Measurements from ENCODE around the gene RRP7A.
"Not testable (repeated sequence)": the region's sequence is repeated elsewhere in the genome, so short reads cannot be mapped to it uniquely, and the experiment has no call there.

RRP7A gene

GRCh38 chr22:42495533-42496141 lies 24.0 kb downstream of the RRP7A start:
- not testable (repeated sequence) for DNase-seq (ENCODE audit: low spot score)

- DNase-seq (ENCODE audit: low spot score) = no peak
These were observed 26.2 kb downstream of the RRP7A start for GRCh38 chr22:42493393-42493792.

DNA sequence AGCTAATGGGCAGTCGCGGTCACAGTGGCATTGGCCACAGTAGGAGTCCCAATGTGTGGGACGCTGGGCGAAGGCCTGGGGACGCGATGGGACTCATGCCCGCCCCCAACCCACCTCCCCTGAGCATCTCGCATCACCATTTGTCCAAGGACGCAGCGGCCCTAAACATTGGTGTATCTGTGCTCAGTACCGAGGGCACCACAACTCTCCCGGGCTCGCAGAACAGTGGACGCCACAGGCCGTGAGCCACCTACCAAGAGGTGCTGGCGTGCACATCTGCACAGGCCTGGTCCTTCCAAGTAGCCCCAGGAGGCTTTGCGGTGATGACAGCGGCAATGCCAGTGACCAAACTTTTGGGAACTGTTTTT lies 27.3 kb downstream of the RRP7A start:
- no peak for DNase-seq (ENCODE audit: low spot score)

GRCh38 chr22:42490243-42490832 lies 29.3 kb downstream of the RRP7A start:
- no peak for DNase-seq (ENCODE audit: low spot score)

GRCh38 chr22:42489000-42489399 lies 30.6 kb downstream of the RRP7A start:
- DNase-seq (ENCODE audit: low spot score) = no peak

DNA sequence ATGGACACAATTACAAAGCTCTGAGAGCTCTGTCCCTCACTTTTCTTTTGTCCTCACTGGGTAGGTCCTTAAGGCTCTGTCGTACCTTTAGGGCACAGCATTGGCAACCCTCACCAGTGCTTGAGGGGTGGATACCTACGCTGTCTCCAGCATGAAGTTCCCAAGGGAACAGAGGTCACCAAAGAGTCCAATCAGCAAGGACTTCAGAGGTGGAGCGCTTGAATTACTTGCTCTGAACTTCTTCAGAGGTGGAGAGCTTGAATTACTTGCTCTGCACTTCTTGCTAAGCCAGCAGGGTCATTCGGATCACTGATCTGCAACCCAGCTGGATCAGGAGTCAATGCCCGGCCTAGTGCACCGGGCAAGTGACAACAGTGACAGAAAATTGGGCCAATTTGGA lies 35.1 kb downstream of the RRP7A start:
- DNase-seq (ENCODE audit: low spot score) = no peak

- DNase-seq (ENCODE audit: low spot score) = not testable (repeated sequence)
These were observed 35.9 kb downstream of the RRP7A start for GRCh38 chr22:42483610-42484223.

GRCh38 chr22:42475122-42475521 lies 44.5 kb downstream of the RRP7A start:
- DNase-seq (ENCODE audit: low spot score) = no peak

- peak; percentile 15 for DNase-seq (ENCODE audit: low spot score)
These were observed 46.0 kb downstream of the RRP7A start for GRCh38 chr22:42473484-42474193.

GRCh38 chr22:42472671-42473070 lies 46.9 kb downstream of the RRP7A start:
- DNase-seq (ENCODE audit: low spot score) = no peak

GRCh38 chr22:42471441-42471840 lies 48.2 kb downstream of the RRP7A start:
- no peak for DNase-seq (ENCODE audit: low spot score)

GRCh38 chr22:42470366-42471082 lies 49.1 kb downstream of the RRP7A start:
- no peak for DNase-seq (ENCODE audit: low spot score)

- no peak for DNase-seq (ENCODE audit: low spot score)
These were observed 50.8 kb downstream of the RRP7A start for GRCh38 chr22:42468841-42469240.

- DNase-seq (ENCODE audit: low spot score) = no peak
These were observed 57.6 kb downstream of the RRP7A start for GRCh38 chr22:42462016-42462415.

- DNase-seq (ENCODE audit: low spot score) = no peak
These were observed 58.1 kb downstream of the RRP7A start for GRCh38 chr22:42461511-42461910.

Data from putamen (tissue), 1 donor.